Glutamatergic neuron (in vitro differentiated cells): ENCODE results near the gene LTO1. TPM values are rescaled to one million over a fixed set of nuclear protein-coding genes. Genes with fewer than 3 reads are reported as not detected.

ENCODE experiments used
- DNase-seq: peaks from one replicate; pipeline ENCODE4 v3.0.0; 2022
- H3K27ac Mint-ChIP-seq: one replicate; pipeline ENCODE4 v1.8.0; 2020; ENCODE audit warnings: mild to moderate bottlenecking, mixed read lengths, inconsistent platforms; ENCODE audit not compliant: unreplicated experiment
- H3K27me3 Mint-ChIP-seq: one replicate; pipeline ENCODE4 v1.8.0; 2020; ENCODE audit warnings: mild to moderate bottlenecking, moderate library complexity, mixed read lengths, inconsistent platforms; ENCODE audit not compliant: unreplicated experiment
- H3K36me3 Mint-ChIP-seq: one replicate; pipeline ENCODE4 v1.8.0; 2020; ENCODE audit warnings: mild to moderate bottlenecking, mixed read lengths, inconsistent platforms; ENCODE audit not compliant: unreplicated experiment
- H3K4me1 Mint-ChIP-seq: one replicate; pipeline ENCODE4 v1.8.0; 2020; ENCODE audit warnings: mild to moderate bottlenecking, low read depth, mixed read lengths, inconsistent platforms; ENCODE audit not compliant: unreplicated experiment
- H3K4me3 Mint-ChIP-seq: one replicate; pipeline ENCODE4 v1.8.0; 2020; ENCODE audit warnings: mild to moderate bottlenecking, mixed read lengths, inconsistent platforms; ENCODE audit not compliant: unreplicated experiment
- H3K9me3 Mint-ChIP-seq: one replicate; pipeline ENCODE4 v1.8.0; 2020; ENCODE audit warnings: mild to moderate bottlenecking, moderate library complexity, mixed read lengths, inconsistent platforms; ENCODE audit not compliant: unreplicated experiment
- long read RNA-seq: library from polyadenylated mRNA; unstranded; transcript quantifications from one replicate; pipeline ENCODE4 v2.0.0, GENCODE V29; 2020; ENCODE audit not compliant: unreplicated experiment
- total RNA-seq: library from RNA; stranded (reverse); fragmentation: NEBNext Ultra II Directional; extraction: Animal tissue kit (Norgen Biotek cat#: 25700); gene quantifications from one replicate; pipeline ENCODE4 v1.2.1, GENCODE V29; 2021; ENCODE audit not compliant: unreplicated experiment
- TF ChIP-seq, protein P1 (sequence below): fragments of 200-600 bp; sonication (generic); IDR thresholded peaks from one replicate; pipeline ENCODE4 v1.5.0; 2021; ENCODE audit not compliant: partially characterized antibody, unreplicated experiment

Gene LTO1, protein sequence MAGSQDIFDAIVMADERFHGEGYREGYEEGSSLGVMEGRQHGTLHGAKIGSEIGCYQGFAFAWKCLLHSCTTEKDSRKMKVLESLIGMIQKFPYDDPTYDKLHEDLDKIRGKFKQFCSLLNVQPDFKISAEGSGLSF
- 38.1 TPM for total RNA-seq
- long read RNA-seq, partial matches to known transcripts = 0 of 9 reads
- long read RNA-seq, other reads (novel, unspliced or antisense) = 7 of 9 reads

DNA sequence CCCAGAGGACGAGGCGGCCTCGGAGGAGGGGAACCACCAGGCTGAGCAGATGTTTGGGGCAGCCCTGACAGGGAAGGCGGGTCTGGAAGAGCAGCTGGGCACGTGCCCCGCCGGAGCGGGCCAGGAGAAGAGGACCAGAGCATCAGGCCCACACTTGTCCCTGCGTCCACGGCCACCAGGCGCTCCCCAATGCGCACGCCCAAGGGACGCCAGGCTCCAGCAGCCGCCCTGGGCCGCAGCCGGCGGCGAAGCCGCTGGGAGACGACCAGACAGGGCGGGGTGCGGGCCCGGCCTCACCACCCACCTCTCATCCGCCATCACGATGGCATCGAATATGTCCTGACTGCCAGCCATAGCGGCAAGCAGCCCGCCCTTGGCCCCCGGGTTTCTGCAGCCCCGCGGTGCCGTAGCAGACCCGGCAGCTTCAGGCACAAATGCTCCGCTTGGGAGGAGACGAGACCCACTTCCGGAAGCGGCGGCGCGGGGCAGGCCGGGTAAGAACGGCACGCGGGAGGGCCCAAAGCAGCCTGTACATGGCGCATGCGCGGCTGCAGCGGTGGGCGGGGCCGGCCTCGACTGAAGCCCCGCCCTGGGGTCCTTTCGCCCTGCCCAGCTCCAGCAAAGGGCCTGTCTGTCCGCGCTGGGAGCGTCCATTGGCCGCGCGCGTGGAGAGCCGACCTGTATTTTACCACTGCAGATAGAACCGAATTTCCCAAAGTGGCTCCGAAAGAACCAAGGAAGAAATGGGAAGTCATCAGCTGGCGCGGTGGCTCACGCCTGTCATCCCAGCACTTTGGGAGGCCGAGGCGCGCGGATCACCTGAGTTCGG, at the start of gene LTO1:
Gene LTO1, minus strand, starts transcription at position 468 of the 829 bp plus-strand sequence. Its CDS starts 114 bp downstream, at position 354.
- Mint-ChIP-seq H3K27me3 (peaks cover 3% of the 10 kb centered on the region), H3K9me3 (peaks cover 5% of the 10 kb centered on the region), H3K27ac (peak within 1 kb of the TSS; percentile 94), H3K4me1 (peaks cover 14% of the 10 kb centered on the region), H3K4me3 (peak within 1 kb of the TSS; percentile 94), H3K36me3 (no peaks in the 10 kb centered on the region)
- DNase-seq = peak; percentile 98
- TF ChIP-seq, protein P1, sequence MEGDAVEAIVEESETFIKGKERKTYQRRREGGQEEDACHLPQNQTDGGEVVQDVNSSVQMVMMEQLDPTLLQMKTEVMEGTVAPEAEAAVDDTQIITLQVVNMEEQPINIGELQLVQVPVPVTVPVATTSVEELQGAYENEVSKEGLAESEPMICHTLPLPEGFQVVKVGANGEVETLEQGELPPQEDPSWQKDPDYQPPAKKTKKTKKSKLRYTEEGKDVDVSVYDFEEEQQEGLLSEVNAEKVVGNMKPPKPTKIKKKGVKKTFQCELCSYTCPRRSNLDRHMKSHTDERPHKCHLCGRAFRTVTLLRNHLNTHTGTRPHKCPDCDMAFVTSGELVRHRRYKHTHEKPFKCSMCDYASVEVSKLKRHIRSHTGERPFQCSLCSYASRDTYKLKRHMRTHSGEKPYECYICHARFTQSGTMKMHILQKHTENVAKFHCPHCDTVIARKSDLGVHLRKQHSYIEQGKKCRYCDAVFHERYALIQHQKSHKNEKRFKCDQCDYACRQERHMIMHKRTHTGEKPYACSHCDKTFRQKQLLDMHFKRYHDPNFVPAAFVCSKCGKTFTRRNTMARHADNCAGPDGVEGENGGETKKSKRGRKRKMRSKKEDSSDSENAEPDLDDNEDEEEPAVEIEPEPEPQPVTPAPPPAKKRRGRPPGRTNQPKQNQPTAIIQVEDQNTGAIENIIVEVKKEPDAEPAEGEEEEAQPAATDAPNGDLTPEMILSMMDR = peak; percentile 16

DNA sequence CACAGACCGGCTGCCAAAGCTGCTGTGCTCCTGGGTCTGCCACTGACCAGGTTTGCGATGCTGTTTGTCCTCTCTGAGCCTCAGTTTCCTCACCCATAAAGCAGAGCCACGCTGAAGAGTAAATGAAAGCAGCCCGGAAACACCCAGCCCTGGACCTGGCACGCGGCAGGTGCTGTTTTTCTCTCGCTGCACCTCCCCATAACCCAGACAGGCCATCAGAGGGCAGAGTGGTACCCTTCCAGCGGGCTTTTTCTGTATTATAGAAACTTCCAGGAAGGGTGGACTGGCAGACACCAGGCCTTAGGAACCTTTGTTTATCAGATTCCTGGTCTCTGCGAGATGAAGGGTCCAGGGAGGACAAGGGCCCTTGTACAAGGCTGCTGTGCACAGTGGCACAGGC, 46.6 kb upstream of the LTO1 start:
- Mint-ChIP-seq H3K27ac (no peak overlapping the region), H3K27me3 (peaks cover 7% of the 10 kb centered on the region), H3K4me3 (no peak overlapping the region), H3K9me3 (no peaks in the 10 kb centered on the region), H3K4me1 (peaks cover 5% of the 10 kb centered on the region), H3K36me3 (no peaks in the 10 kb centered on the region)
- TF ChIP-seq, protein P1 = no peak
- no peak for DNase-seq

DNA sequence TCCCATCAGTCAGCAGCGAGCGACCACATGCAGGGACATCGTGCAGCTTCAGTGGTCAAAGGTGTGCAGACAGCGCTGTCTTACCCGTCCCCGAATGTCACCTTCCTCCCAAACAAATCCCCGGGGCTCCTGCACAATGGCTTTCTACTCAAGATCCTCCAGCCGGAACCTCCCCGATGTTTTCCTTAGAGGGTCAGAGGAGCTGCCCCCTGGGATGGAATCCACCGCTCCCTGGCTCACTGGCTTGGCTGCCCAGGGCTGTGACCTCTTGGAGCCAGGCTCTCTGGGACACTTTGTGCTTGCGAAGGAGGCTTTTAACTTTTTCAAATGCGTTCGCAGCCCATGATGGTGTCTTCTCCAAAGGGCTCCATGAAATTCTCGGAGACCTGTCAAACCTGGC, 46.0 kb upstream of the LTO1 start:
- H3K27ac Mint-ChIP-seq = no peak overlapping the region
- H3K36me3 Mint-ChIP-seq = no peaks in the 10 kb centered on the region
- TF ChIP-seq, protein P1 = no peak
- H3K4me3 Mint-ChIP-seq = no peak overlapping the region
- no peak for DNase-seq
- H3K9me3 Mint-ChIP-seq = no peaks in the 10 kb centered on the region
- peaks cover 5% of the 10 kb centered on the region for H3K4me1 Mint-ChIP-seq
- H3K27me3 Mint-ChIP-seq = peaks cover 7% of the 10 kb centered on the region

DNA sequence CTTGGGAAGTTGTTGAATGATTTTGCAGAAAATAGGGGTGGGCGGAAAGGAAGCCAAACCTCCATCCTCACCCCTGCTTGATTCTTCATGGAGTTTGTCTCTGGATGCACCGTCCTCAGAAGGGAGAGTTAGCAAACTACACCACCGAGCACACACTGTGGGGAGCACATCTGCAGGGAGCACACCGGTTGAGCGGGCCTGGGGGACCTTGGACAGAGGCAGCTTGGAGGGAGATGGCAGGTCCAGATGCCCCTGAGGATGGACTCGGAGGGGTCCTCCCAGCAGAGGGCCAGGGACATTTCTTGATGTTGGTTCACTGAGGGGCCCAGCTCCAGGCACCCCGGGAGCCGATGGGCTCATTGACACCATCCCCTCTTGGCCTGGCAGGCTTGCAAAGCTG, 43.8 kb upstream of the LTO1 start:
- Mint-ChIP-seq H3K9me3 (no peaks in the 10 kb centered on the region), H3K4me3 (peak overlapping the region; percentile 25), H3K27me3 (peaks cover 4% of the 10 kb centered on the region), H3K36me3 (no peaks in the 10 kb centered on the region), H3K4me1 (peaks cover 5% of the 10 kb centered on the region), H3K27ac (no peak overlapping the region)
- TF ChIP-seq, protein P1 = no peak
- DNase-seq = no peak

DNA sequence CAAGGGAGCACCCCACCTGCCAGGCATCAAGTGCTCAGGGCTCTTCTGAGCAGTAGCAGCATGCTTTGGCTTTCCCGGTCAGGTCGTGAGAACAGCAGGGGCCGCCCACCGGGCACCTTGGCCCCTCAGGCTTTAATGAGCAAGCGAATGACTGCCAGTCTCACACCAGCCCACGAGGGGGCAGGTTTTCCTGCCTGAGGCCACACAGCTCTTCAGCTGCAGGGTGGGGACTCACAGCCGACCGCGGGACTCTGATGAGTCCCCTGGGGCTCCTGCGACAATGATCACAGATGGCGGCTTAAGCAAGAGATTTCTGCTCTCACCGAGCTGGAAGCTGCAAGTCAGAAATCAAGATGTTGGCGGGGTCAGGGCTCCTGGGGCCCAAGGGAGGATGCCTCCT, 43.0 kb upstream of the LTO1 start:
- Mint-ChIP-seq H3K27ac (peak overlapping the region; percentile 31), H3K4me3 (peak overlapping the region; percentile 46), H3K27me3 (peaks cover 4% of the 10 kb centered on the region), H3K4me1 (peaks cover 5% of the 10 kb centered on the region), H3K36me3 (no peaks in the 10 kb centered on the region), H3K9me3 (no peaks in the 10 kb centered on the region)
- DNase-seq = peak; percentile 88
- TF ChIP-seq, protein P1 = peak; percentile 89
